K562 (cell line): ENCODE data around the gene CDSN. TPM values are rescaled to one million over a fixed set of nuclear protein-coding genes. Genes with fewer than 3 reads are reported as not detected.
A peak's percentile ranks its signal among the peaks of the same experiment; 100 is the strongest.

Experiments
- CHD4 ChIP-seq: fragments of 200-600 bp; sonication (generic); IDR thresholded peaks from 3 replicates; pipeline ENCODE4 v1.6.1; 2012; ENCODE audit warnings: low read depth, mild to moderate bottlenecking, mixed read lengths, low read length, inconsistent platforms; ENCODE audit not compliant: insufficient read depth, insufficient replicate concordance, poor library complexity, severe bottlenecking
- HEY1 ChIP-seq: fragments of 250-450 bp; sonication (Bioruptor Pico); IDR thresholded peaks from 2 replicates; pipeline ENCODE4 v1.5.0; 2020; ENCODE audit warnings: mild to moderate bottlenecking, moderate library complexity, borderline replicate concordance
- HIVEP1 ChIP-seq: fragments of 250-450 bp; sonication (Bioruptor Pico); IDR thresholded peaks from 2 replicates; pipeline ENCODE4 v1.4.0; 2020; ENCODE audit warnings: mild to moderate bottlenecking
- HNRNPL ChIP-seq: fragments of 200-400 bp; formaldehyde crosslinking; IDR thresholded peaks from 2 replicates; pipeline ENCODE4 v1.6.1; 2017; ENCODE audit warnings: low read depth, mild to moderate bottlenecking, low read length
- KLF6 ChIP-seq: fragments of 250-450 bp; sonication (Bioruptor Pico); IDR thresholded peaks from 2 replicates; pipeline ENCODE4 v1.4.0; 2020; ENCODE audit warnings: mild to moderate bottlenecking, moderate library complexity, borderline replicate concordance
- MCM3 ChIP-seq: fragments of 450-650 bp; IDR thresholded peaks from 2 replicates; pipeline ENCODE4 v1.6.1; 2016
- NBN ChIP-seq: fragments of 450-650 bp; IDR thresholded peaks from 2 replicates; pipeline ENCODE4 v1.6.1; 2016; ENCODE audit warnings: low read depth, mild to moderate bottlenecking
- PHF20 ChIP-seq: fragments of 450-650 bp; IDR thresholded peaks from 2 replicates; pipeline ENCODE4 v1.6.1; 2018; ENCODE audit not compliant: partially characterized antibody
- PKNOX1 ChIP-seq: fragments of 450-650 bp; IDR thresholded peaks from 2 replicates; pipeline ENCODE4 v1.6.1; 2016
- PRMT5 ChIP-seq: sonication (generic); formaldehyde crosslinking; IDR thresholded peaks from 2 replicates; pipeline ENCODE4 v1.5.0; 2020; ENCODE audit warnings: missing genetic modification reagents
- SIRT6 ChIP-seq: IDR thresholded peaks from one replicate; pipeline ENCODE4 v1.6.1; 2012; ENCODE audit warnings: low read depth, mild to moderate bottlenecking, control low read depth, inconsistent platforms, low read length, moderate library complexity
- SLC30A9 ChIP-seq: fragments of 250-450 bp; sonication (Bioruptor Pico); IDR thresholded peaks from 2 replicates; pipeline ENCODE4 v1.8.0; 2022; ENCODE audit warnings: mild to moderate bottlenecking, moderate library complexity
- TCF7 ChIP-seq: sonication (generic); IDR thresholded peaks from 2 replicates; pipeline ENCODE4 v1.6.1; 2016; ENCODE audit warnings: antibody characterized with exemption, borderline replicate concordance
- TRIM28 ChIP-seq: fragments of 450-650 bp; IDR thresholded peaks from 2 replicates; pipeline ENCODE4 v1.6.1; 2017
- ZBTB33 ChIP-seq: sonication (generic); formaldehyde crosslinking; IDR thresholded peaks from 2 replicates; pipeline ENCODE4 v1.8.1; 2023; ENCODE audit warnings: mild to moderate bottlenecking, missing genetic modification reagents
- ZNF134 ChIP-seq: fragments of 250-450 bp; sonication (Bioruptor Pico); conservative IDR thresholded peaks from 2 replicates; pipeline ENCODE4 v1.4.0; 2020
- ZNF639 ChIP-seq, 2 experiments: fragments of 200-800 bp in 1 of 2; sonication (Bioruptor generic) in 1 of 2; sonication (generic) in 1 of 2; formaldehyde crosslinking in 1 of 2; IDR thresholded peaks in 1 of 2; conservative IDR thresholded peaks in 1 of 2; 2 replicates each; pipeline versions ENCODE4 v1.5.0 to v1.6.1; 2016 to 2020; ENCODE audit warnings: missing compliant biosample characterization in 1 of 2, missing genetic modification characterization in 1 of 2, missing genetic modification reagents in 1 of 2
- ZNF740 ChIP-seq, 3 experiments: fragments of 200-800 bp in 1 of 3; sonication (Bioruptor generic) in 1 of 3; sonication (generic) in 1 of 3; formaldehyde crosslinking in 1 of 3; IDR thresholded peaks; 2 replicates each; pipeline versions ENCODE4 v1.6.1 to v1.8.0; 2016 to 2022; ENCODE audit warnings: mild to moderate bottlenecking in 2 of 3, missing compliant biosample characterization in 2 of 3, missing genetic modification characterization in 2 of 3, missing genetic modification reagents in 1 of 3
- polyA plus RNA-seq, 8 experiments: library from polyadenylated mRNA; depleted of rRNA in 4 of 8; stranded (reverse) in 5 of 8; unstranded in 3 of 8; fragments of >200 nt; fragmentation: Nextera tagmentation in 2 of 8; fragmentation: Illumina TruSeq in 1 of 8; extraction: Ambion mirVana in 2 of 8; extraction: Trizol in 1 of 8; gene quantifications; 2 replicates each; pipeline versions ENCODE4 v1.2.1 to v1.2.3, GENCODE V29; 2011 to 2014; ENCODE audit warnings: inconsistent platforms in 1 of 8, missing spikeins in 1 of 8
- total RNA-seq, 7 experiments: library from RNA; depleted of rRNA in 6 of 7; stranded (reverse); fragments of >200 nt in 6 of 7; fragmentation: Illumina TruSeq in 2 of 7; extraction: Trizol in 2 of 7; gene quantifications; 2 replicates each; pipeline versions ENCODE4 v1.2.1 to v1.2.3, GENCODE V29; 2011 to 2021; ENCODE audit warnings: low replicate concordance in 1 of 7
- TF ChIP-seq, protein P1 (sequence below): sonication (generic); formaldehyde crosslinking; IDR thresholded peaks from 2 replicates; pipeline ENCODE4 v1.4.0; 2020; ENCODE audit warnings: mild to moderate bottlenecking, missing genetic modification reagents
- TF ChIP-seq, protein P2 (sequence below): fragments of 250-450 bp; sonication (Bioruptor Pico); IDR thresholded peaks from 2 replicates; pipeline ENCODE4 v1.8.0; 2022; ENCODE audit warnings: moderate library complexity, mild to moderate bottlenecking, inconsistent platforms

Gene CDSN
- total and polyA plus RNA-seq, 9 of the 15 experiments (the other 6 are each of a cell fraction or from before 2014, with no cell fraction given): not detected

DNA sequence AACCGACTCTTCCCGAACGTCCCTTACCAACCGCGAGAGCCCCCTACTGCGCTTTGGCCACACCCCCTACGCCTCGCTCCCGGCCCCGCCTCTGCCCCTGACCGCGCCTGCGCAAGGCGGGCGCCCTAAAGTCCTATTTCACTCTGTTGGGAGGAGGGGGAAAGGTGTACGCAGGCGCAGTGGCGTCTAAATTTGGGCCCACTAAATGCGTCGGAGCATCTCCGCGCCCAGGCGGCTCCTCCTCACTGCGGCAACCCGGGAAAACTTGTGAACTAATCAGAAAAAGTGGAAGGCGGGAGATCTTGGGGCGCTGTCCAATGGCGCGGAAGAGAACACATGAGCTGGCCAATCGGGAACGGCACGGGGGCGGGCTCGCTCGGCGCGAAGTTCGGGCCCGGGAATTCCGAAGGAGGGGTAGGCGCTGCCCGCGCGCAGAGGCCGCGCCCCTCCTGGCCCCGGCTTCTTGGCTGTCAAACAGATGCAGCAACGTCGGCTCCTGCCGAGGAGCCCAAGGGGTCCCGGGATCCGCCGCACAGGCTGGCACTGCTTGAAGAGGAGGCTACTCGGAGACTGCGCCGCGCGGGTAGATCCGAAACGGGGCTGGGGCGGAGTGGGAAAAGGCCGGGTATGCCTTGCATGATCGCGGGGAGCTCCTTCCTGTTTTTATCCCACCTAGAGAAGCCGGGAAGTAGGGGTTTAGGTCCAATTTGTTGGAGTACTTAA is 38.1 kb upstream of the CDSN start, which contains the start of gene TCF19 (continued):
- TF ChIP-seq ZNF639 (CRISPR knock-in tag; conservative IDR thresholded peaks at IDR 0.05 in 1 of 2, IDR thresholded peaks at IDR 0.05 in 1 of 2): no peak
- no peak for TF ChIP-seq KLF6 (CRISPR knock-in tag)
- no peak for TF ChIP-seq CHD4
- TF ChIP-seq ZBTB33 (CRISPR knock-in tag): no peak
- no peak for TF ChIP-seq HNRNPL
- no peak for TF ChIP-seq HIVEP1 (CRISPR knock-in tag)
- TF ChIP-seq NBN: no peak
- no peak for TF ChIP-seq HEY1 (CRISPR knock-in tag)
- TF ChIP-seq, protein P1, sequence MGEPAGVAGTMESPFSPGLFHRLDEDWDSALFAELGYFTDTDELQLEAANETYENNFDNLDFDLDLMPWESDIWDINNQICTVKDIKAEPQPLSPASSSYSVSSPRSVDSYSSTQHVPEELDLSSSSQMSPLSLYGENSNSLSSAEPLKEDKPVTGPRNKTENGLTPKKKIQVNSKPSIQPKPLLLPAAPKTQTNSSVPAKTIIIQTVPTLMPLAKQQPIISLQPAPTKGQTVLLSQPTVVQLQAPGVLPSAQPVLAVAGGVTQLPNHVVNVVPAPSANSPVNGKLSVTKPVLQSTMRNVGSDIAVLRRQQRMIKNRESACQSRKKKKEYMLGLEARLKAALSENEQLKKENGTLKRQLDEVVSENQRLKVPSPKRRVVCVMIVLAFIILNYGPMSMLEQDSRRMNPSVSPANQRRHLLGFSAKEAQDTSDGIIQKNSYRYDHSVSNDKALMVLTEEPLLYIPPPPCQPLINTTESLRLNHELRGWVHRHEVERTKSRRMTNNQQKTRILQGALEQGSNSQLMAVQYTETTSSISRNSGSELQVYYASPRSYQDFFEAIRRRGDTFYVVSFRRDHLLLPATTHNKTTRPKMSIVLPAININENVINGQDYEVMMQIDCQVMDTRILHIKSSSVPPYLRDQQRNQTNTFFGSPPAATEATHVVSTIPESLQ: no peak; the same call in 1 of the 2 replicates
- TF ChIP-seq TCF7: no peak
- TF ChIP-seq SIRT6: no peak
- TF ChIP-seq, protein P2, sequence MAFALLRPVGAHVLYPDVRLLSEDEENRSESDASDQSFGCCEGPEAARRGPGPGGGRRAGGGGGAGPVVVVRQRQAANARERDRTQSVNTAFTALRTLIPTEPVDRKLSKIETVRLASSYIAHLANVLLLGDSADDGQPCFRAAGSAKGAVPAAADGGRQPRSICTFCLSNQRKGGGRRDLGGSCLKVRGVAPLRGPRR (CRISPR knock-in tag): no peak
- no peak for TF ChIP-seq SLC30A9 (CRISPR knock-in tag)
- peak; percentile 47 for TF ChIP-seq PHF20
- TF ChIP-seq ZNF740 (CRISPR knock-in tag; IDR thresholded peaks at IDR 0.05): no peak
- TF ChIP-seq ZNF740 (tag; IDR thresholded peaks at IDR 0.05): no peak
- TF ChIP-seq PRMT5: no peak
- TF ChIP-seq TRIM28: no peak
- TF ChIP-seq ZNF134: no peak
- peak; percentile 66 for TF ChIP-seq PKNOX1
- TF ChIP-seq MCM3: no peak
